Activated CD4-positive, alpha-beta memory T cell treated with anti-CD3 and anti-CD28 coated beads for 36 hours (primary cell): Measurements from ENCODE around the gene SUGP1. TPM values are rescaled to one million over a fixed set of nuclear protein-coding genes. Genes with fewer than 3 reads are reported as not detected.

Experiments used
- CTCF ChIA-PET: fragments of 350-600 bp; sonication (Branson Sonifier 250); formaldehyde crosslinking; loops from one replicate; lab custom pipeline; 2021; ENCODE audit warnings: antibody characterized with exemption, inconsistent platforms; lab: Charles Lee
- POLR2A ChIA-PET: fragments of 350-600 bp; sonication (Branson Sonifier 250); formaldehyde crosslinking; loops from one replicate; lab custom pipeline; 2021; ENCODE audit warnings: antibody characterized with exemption; lab: Charles Lee
- DNase-seq: peaks from one replicate; pipeline ENCODE4 v3.0.0-alpha.2; 2020
- H3K27ac Mint-ChIP-seq: one replicate; pipeline ENCODE4 v1.8.0; 2021; ENCODE audit warnings: mixed read lengths
- H3K27me3 Mint-ChIP-seq: one replicate; pipeline ENCODE4 v1.8.0; 2021; ENCODE audit warnings: mixed read lengths
- H3K36me3 Mint-ChIP-seq: one replicate; pipeline ENCODE4 v1.8.0; 2021; ENCODE audit warnings: mixed read lengths
- H3K4me1 Mint-ChIP-seq: one replicate; pipeline ENCODE4 v1.8.0; 2021; ENCODE audit warnings: low read depth, mixed read lengths
- H3K4me3 Mint-ChIP-seq: one replicate; pipeline ENCODE4 v1.8.0; 2021; ENCODE audit warnings: mild to moderate bottlenecking, mixed read lengths
- H3K9me3 Mint-ChIP-seq: one replicate; pipeline ENCODE4 v1.8.0; 2021; ENCODE audit warnings: mixed read lengths
- intact Hi-C: fragments of 100-400 bp; cut with micrococcal nuclease; formaldehyde crosslinking; loops from one replicate; pipeline ENCODE4 v1.15.1; 2023
- total RNA-seq, 2 experiments: library from RNA; stranded (reverse); gene quantifications; one replicate each; pipeline ENCODE4 v1.2.3, GENCODE V29; 2021

The SUGP1 gene
- total RNA-seq, 2 experiments from 2014 or later: 39.2 to 44.0 TPM

GRCh38 chr19:19285686-19286085 is 34.6 kb downstream of the SUGP1 start:
- H3K9me3 Mint-ChIP-seq: no peaks in the 10 kb centered on the region
- CTCF ChIA-PET: no interaction called here

GRCh38 chr19:19280561-19280960 is 39.7 kb downstream of the SUGP1 start:
- Mint-ChIP-seq H3K4me3 (no peak overlapping the region), H3K9me3 (no peaks in the 10 kb centered on the region), H3K4me1 (no peaks in the 10 kb centered on the region), H3K27me3 (no peaks in the 10 kb centered on the region), H3K36me3 (peaks cover 42% of the 10 kb centered on the region), H3K27ac (no peak overlapping the region)
- ChIA-PET POLR2A (no interaction called here), CTCF (no interaction called here)
- intact Hi-C loops: no loop called here
- no peak for DNase-seq

More at GRCh38 chr19:19285686-19286085, 34.6 kb downstream of the SUGP1 start:
- no peak for DNase-seq
- intact Hi-C loops: no loop called here
- Mint-ChIP-seq H3K4me3 (no peak overlapping the region), H3K27me3 (no peaks in the 10 kb centered on the region), H3K4me1 (no peaks in the 10 kb centered on the region), H3K27ac (no peak overlapping the region), H3K36me3 (peaks cover 28% of the 10 kb centered on the region)
- POLR2A ChIA-PET: no interaction called here

GRCh38 chr19:19279853-19280252 is 40.5 kb downstream of the SUGP1 start:
- Mint-ChIP-seq H3K27ac (no peak overlapping the region), H3K36me3 (peaks cover 41% of the 10 kb centered on the region), H3K4me1 (no peaks in the 10 kb centered on the region), H3K4me3 (no peak overlapping the region), H3K27me3 (no peaks in the 10 kb centered on the region), H3K9me3 (no peaks in the 10 kb centered on the region)
- CTCF ChIA-PET: no interaction called here
- no peak for DNase-seq
- intact Hi-C loops: no loop called here
- POLR2A ChIA-PET: no interaction called here

- POLR2A ChIA-PET: no interaction called here
- Mint-ChIP-seq H3K9me3 (no peaks in the 10 kb centered on the region), H3K36me3 (peaks cover 36% of the 10 kb centered on the region), H3K4me3 (no peak overlapping the region), H3K27me3 (no peaks in the 10 kb centered on the region), H3K4me1 (no peaks in the 10 kb centered on the region), H3K27ac (no peak overlapping the region)
- intact Hi-C loops: no loop called here
- CTCF ChIA-PET: no interaction called here
- DNase-seq: no peak
Observed at GRCh38 chr19:19279062-19279612, 41.2 kb downstream of the SUGP1 start.

GRCh38 chr19:19278315-19278714 is 42.0 kb downstream of the SUGP1 start:
- Mint-ChIP-seq H3K9me3 (no peaks in the 10 kb centered on the region), H3K36me3 (peaks cover 32% of the 10 kb centered on the region), H3K27me3 (no peaks in the 10 kb centered on the region), H3K27ac (no peak overlapping the region), H3K4me3 (no peak overlapping the region), H3K4me1 (peaks cover 5% of the 10 kb centered on the region)
- DNase-seq: no peak
- intact Hi-C loops: no loop called here
- POLR2A ChIA-PET: no interaction called here
- CTCF ChIA-PET: no interaction called here

GRCh38 chr19:19276851-19277250 is 43.5 kb downstream of the SUGP1 start:
- no peak for DNase-seq
- peaks cover 32% of the 10 kb centered on the region for H3K36me3 Mint-ChIP-seq
- CTCF ChIA-PET: no interaction called here
- peaks cover 5% of the 10 kb centered on the region for H3K4me1 Mint-ChIP-seq
- peaks cover 3% of the 10 kb centered on the region for H3K27me3 Mint-ChIP-seq
- H3K27ac Mint-ChIP-seq: no peak overlapping the region
- H3K4me3 Mint-ChIP-seq: no peak overlapping the region
- no peaks in the 10 kb centered on the region for H3K9me3 Mint-ChIP-seq
- POLR2A ChIA-PET: no interaction called here
- intact Hi-C loops: no loop called here

GRCh38 chr19:19276386-19276785 is 43.9 kb downstream of the SUGP1 start:
- Mint-ChIP-seq H3K4me1 (peaks cover 5% of the 10 kb centered on the region), H3K9me3 (no peaks in the 10 kb centered on the region), H3K27me3 (peaks cover 3% of the 10 kb centered on the region), H3K4me3 (no peak overlapping the region), H3K27ac (no peak overlapping the region), H3K36me3 (peaks cover 30% of the 10 kb centered on the region)
- ChIA-PET CTCF (no interaction called here), POLR2A (no interaction called here)
- intact Hi-C loops: no loop called here
- DNase-seq: no peak

- H3K36me3 Mint-ChIP-seq: peaks cover 25% of the 10 kb centered on the region
- H3K27ac Mint-ChIP-seq: no peak overlapping the region
- intact Hi-C loops: no loop called here
- POLR2A ChIA-PET: no interaction called here
- H3K4me1 Mint-ChIP-seq: peaks cover 5% of the 10 kb centered on the region
- H3K27me3 Mint-ChIP-seq: peaks cover 3% of the 10 kb centered on the region
- no peak overlapping the region for H3K4me3 Mint-ChIP-seq
- CTCF ChIA-PET: no interaction called here
- no peak for DNase-seq
- H3K9me3 Mint-ChIP-seq: no peaks in the 10 kb centered on the region
Observed at GRCh38 chr19:19274716-19275565, 45.4 kb downstream of the SUGP1 start.

- DNase-seq: no peak
- peaks cover 5% of the 10 kb centered on the region for H3K4me1 Mint-ChIP-seq
- ChIA-PET POLR2A (no interaction called here), CTCF (no interaction called here)
- H3K4me3 Mint-ChIP-seq: no peak overlapping the region
- intact Hi-C loops: no loop called here
- peaks cover 23% of the 10 kb centered on the region for H3K36me3 Mint-ChIP-seq
- H3K9me3 Mint-ChIP-seq: no peaks in the 10 kb centered on the region
- no peak overlapping the region for H3K27ac Mint-ChIP-seq
- H3K27me3 Mint-ChIP-seq: peaks cover 3% of the 10 kb centered on the region
Observed at GRCh38 chr19:19274146-19274545, 46.2 kb downstream of the SUGP1 start.

GRCh38 chr19:19271828-19272599 is 48.3 kb downstream of the SUGP1 start:
- POLR2A ChIA-PET: no interaction called here
- no peak overlapping the region for H3K27ac Mint-ChIP-seq

GRCh38 chr19:19270749-19271571 is 49.3 kb downstream of the SUGP1 start:
- H3K4me3 Mint-ChIP-seq: no peak overlapping the region
- peaks cover 3% of the 10 kb centered on the region for H3K27me3 Mint-ChIP-seq
- CTCF ChIA-PET: no interaction called here
- no peaks in the 10 kb centered on the region for H3K9me3 Mint-ChIP-seq
- peaks cover 2% of the 10 kb centered on the region for H3K36me3 Mint-ChIP-seq
- POLR2A ChIA-PET: no interaction called here
- intact Hi-C loops: no loop called here
- H3K27ac Mint-ChIP-seq: no peak overlapping the region
- peaks cover 5% of the 10 kb centered on the region for H3K4me1 Mint-ChIP-seq
- no peak for DNase-seq

More at GRCh38 chr19:19271828-19272599, 48.3 kb downstream of the SUGP1 start:
- H3K9me3 Mint-ChIP-seq: no peaks in the 10 kb centered on the region
- peaks cover 3% of the 10 kb centered on the region for H3K27me3 Mint-ChIP-seq
- intact Hi-C loops: no loop called here
- peaks cover 5% of the 10 kb centered on the region for H3K4me1 Mint-ChIP-seq
- no peak overlapping the region for H3K4me3 Mint-ChIP-seq
- H3K36me3 Mint-ChIP-seq: peaks cover 12% of the 10 kb centered on the region
- no peak for DNase-seq
- CTCF ChIA-PET: no interaction called here
